AG09319 (cell line): ENCODE measurements around the gene VAV2.

Source experiments
- DNase-seq: peaks from one replicate; pipeline ENCODE4 v3.0.0-alpha.2; 2010; ENCODE audit warnings: low read depth; ENCODE audit errors: extremely low read depth
- TF ChIP-seq, protein P1 (sequence below): IDR thresholded peaks from 2 replicates; pipeline ENCODE4 v1.5.1; 2011; ENCODE audit warnings: low read depth, mild to moderate bottlenecking, inconsistent platforms, low read length, moderate library complexity

VAV2 gene

GRCh38 chr9:133777068-133777791, 214.9 kb downstream of the VAV2 start:
- TF ChIP-seq, protein P1, sequence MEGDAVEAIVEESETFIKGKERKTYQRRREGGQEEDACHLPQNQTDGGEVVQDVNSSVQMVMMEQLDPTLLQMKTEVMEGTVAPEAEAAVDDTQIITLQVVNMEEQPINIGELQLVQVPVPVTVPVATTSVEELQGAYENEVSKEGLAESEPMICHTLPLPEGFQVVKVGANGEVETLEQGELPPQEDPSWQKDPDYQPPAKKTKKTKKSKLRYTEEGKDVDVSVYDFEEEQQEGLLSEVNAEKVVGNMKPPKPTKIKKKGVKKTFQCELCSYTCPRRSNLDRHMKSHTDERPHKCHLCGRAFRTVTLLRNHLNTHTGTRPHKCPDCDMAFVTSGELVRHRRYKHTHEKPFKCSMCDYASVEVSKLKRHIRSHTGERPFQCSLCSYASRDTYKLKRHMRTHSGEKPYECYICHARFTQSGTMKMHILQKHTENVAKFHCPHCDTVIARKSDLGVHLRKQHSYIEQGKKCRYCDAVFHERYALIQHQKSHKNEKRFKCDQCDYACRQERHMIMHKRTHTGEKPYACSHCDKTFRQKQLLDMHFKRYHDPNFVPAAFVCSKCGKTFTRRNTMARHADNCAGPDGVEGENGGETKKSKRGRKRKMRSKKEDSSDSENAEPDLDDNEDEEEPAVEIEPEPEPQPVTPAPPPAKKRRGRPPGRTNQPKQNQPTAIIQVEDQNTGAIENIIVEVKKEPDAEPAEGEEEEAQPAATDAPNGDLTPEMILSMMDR: no peak

DNA sequence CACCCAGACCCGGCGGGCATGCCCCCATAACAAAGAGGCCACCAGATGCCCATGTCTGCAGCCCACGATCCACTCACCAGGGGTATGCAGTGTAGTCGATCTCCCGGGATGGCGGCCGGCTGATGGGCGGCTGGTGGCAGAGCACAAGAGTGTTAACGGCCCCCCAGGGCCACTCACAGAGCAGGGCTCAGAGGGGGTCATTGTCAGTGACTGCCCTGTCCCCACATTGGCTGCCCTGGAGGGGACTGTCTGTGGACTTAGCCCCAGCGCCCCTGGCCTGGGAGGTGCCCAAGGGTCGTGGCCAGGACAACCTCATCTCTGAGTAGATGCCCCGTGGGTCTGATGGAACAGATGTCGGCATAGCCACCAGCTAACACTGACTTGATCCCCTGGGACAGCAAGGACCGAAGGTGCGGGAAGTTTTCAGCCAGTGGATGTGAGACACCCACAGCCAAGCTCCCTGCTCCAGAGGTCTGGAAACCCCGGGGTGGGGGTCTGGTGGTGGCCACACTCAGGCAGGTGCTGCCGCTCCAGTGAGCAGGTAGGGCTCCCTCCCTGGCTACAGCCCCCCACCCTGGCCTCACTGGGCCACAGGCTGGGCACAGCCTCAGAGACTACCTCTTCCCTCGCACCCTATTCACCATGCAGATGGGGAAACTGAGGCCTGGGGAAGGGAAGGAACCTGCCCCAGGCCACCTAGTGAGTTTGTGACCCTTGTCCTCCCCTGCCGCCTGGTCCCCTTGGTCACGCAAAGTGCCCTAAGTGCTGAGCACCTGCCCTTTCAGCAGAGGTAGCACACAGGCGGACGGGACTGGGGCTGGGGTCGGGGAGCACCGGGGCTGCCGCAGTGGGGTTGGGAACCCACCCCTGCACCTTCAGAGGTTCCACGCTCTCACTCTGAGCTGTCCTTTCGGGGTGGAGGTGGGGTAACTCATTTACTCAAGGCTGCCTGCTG, 215.9 kb downstream of the VAV2 start:
- TF ChIP-seq, protein P1: no peak
- DNase-seq: no peak

More at GRCh38 chr9:133777068-133777791, 214.9 kb downstream of the VAV2 start:
- no peak for DNase-seq

- TF ChIP-seq, protein P1: no peak
- no peak for DNase-seq
These were observed 216.8 kb downstream of the VAV2 start for GRCh38 chr9:133775291-133775690.

DNA sequence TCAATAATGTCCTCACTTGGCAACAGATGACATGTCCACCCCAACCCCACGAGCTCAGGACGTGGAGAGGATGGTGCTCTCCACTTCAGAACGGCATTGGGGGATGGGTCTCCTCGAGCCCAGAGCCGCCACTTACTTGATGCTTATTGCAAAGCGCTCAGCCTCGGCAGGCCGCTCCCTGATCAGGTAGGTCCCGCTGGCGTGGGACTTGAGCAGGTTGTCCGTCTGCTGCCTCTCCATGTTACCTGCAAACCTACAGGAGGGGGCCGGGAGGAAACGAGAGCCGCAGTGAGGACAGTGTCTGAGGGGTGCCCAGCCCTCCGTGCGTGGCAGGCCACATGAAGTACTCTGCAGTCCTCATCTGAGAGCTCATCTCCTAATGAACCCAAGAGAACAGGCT, 217.3 kb downstream of the VAV2 start:
- TF ChIP-seq, protein P1: no peak
- DNase-seq: no peak

DNA sequence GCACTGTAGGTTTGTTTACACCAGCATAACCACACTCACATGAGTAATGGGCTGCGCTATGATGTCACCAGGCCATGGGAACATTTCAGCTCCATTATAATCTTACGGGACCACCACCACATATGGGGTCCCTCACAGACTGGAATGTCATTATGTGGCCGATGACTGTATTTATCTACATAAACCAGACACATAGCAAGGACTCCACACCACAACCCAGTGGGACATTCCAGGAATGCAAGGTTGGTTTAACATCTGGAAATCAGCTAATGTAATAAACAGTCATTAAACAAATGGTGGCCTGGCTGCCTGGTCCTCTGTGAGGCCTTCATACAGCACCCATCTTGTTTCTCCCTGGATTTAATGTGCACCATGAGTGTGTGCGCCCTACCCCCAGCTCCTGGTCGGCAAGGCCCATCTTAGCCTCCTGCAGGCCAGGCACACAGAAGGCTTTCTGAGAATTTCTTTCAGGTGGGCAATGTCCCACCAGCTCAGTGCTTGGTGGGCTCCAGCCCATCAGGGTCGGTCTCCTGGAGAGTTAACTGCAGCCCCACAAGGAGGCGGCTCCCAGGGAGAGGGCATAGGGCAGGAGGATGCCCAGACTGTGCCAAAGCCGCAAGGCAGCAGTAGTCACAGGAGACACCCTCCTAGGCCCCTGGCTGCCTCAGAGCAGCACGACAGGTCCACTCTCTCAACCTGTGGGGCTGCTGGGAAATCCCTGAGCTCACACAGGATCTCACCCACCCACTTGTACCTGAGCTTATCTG, 218.1 kb downstream of the VAV2 start:
- DNase-seq: no peak
- TF ChIP-seq, protein P1: no peak

DNA sequence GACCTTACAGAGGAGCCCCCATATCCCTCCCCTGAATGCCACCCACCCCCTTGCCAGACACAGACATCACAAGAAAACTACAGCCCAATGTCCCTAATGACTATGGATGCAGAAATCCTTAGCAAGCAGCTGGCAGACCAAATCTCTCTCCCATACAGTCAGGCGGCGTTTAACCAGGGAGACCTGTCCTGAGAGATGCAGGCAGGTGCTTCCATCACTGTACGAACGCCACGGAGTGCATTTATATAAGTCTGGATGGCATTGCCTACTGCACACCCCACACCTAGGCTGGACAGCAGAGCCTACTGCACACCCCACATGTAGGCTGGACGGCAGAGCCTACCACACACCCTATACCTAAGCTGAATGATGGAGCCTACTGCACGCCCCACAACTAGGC, 219.5 kb downstream of the VAV2 start:
- no peak for DNase-seq
- TF ChIP-seq, protein P1: no peak
